Gastroesophageal sphincter (tissue), 3 donors: ENCODE data around the gene WDR5B.

Experiments used
- EP300 ChIP-seq: sonication (generic); formaldehyde crosslinking; IDR thresholded peaks from one replicate; pipeline ENCODE4 v1.6.1; 2017; ENCODE audit warnings: antibody characterized with exemption, mild to moderate bottlenecking
- POLR2A ChIP-seq, 2 donors: fragments of 450-650 bp; IDR thresholded peaks; one replicate each; pipeline ENCODE4 v1.6.1; 2017; ENCODE audit warnings: antibody characterized with exemption in 2 of 2, mild to moderate bottlenecking in 2 of 2, moderate library complexity in 1 of 2
- POLR2AphosphoS5 ChIP-seq: sonication (generic); formaldehyde crosslinking; IDR thresholded peaks from one replicate; pipeline ENCODE4 v1.6.1; 2017; ENCODE audit warnings: antibody characterized with exemption
- TF ChIP-seq, protein P1 (sequence below), 4 experiments: fragments of 200-600 bp in 2 of 4; fragments of 450-650 bp in 2 of 4; sonication (generic) in 1 of 4; IDR thresholded peaks; one replicate each; pipeline ENCODE4 v1.5.1; 2017 to 2019; ENCODE audit warnings: antibody characterized with exemption in 4 of 4, mild to moderate bottlenecking in 2 of 4, moderate library complexity in 2 of 4

DNA sequence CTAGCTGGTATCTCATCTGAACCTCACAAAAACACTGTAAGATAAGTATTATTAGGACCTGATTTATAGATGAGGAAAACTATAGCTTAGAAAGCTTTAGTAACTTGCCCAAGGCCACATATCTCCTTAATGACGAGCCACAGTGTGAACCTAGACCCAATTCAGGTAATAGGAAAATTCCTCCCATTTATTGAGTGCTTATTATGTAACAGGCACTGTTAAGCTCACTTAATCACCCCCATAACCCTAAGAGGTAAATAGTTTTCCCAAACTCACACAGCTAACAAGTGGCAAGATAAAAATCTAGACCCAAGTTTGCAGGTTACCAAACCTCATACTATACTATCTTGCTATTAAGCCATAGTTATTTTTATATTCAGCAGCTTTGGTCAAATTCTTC is 7.9 kb downstream of the WDR5B start:
- TF ChIP-seq EP300 (no peak), POLR2A (IDR thresholded peaks at IDR 0.05) (no peak), POLR2AphosphoS5 (no peak)
- TF ChIP-seq, protein P1, sequence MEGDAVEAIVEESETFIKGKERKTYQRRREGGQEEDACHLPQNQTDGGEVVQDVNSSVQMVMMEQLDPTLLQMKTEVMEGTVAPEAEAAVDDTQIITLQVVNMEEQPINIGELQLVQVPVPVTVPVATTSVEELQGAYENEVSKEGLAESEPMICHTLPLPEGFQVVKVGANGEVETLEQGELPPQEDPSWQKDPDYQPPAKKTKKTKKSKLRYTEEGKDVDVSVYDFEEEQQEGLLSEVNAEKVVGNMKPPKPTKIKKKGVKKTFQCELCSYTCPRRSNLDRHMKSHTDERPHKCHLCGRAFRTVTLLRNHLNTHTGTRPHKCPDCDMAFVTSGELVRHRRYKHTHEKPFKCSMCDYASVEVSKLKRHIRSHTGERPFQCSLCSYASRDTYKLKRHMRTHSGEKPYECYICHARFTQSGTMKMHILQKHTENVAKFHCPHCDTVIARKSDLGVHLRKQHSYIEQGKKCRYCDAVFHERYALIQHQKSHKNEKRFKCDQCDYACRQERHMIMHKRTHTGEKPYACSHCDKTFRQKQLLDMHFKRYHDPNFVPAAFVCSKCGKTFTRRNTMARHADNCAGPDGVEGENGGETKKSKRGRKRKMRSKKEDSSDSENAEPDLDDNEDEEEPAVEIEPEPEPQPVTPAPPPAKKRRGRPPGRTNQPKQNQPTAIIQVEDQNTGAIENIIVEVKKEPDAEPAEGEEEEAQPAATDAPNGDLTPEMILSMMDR (IDR thresholded peaks at IDR 0.05), result no peak
